MM.1S (cell line): ENCODE measurements around the gene SLC6A20.

Experiments
- DNase-seq: peaks from one replicate; pipeline ENCODE4 v3.0.0-alpha.2; 2015
- H2AFZ ChIP-seq: fragments of 300-600 bp; sonication (generic); 2 replicates; pipeline ENCODE4 v1.6.0; 2016; ENCODE audit warnings: antibody characterized with exemption, low read length
- H3F3A ChIP-seq: fragments of 300-600 bp; sonication (generic); 2 replicates; pipeline ENCODE4 v1.6.1; 2016; ENCODE audit warnings: mild to moderate bottlenecking, antibody characterized with exemption, low read length, moderate library complexity, mixed read lengths; ENCODE audit not compliant: insufficient read depth
- H3K27ac ChIP-seq: fragments of 300-600 bp; sonication (generic); 2 replicates; pipeline ENCODE4 v1.5.1; 2016; ENCODE audit warnings: mild to moderate bottlenecking, low read length
- H3K27me3 ChIP-seq: fragments of 300-600 bp; sonication (generic); replicated peaks from 2 replicates; pipeline ENCODE4 v1.6.0; 2016; ENCODE audit warnings: low read length; ENCODE audit not compliant: insufficient read depth
- H3K36me3 ChIP-seq: fragments of 300-600 bp; sonication (generic); replicated peaks from 2 replicates; pipeline ENCODE4 v1.6.1; 2016; ENCODE audit warnings: mild to moderate bottlenecking, low read length, mixed read lengths; ENCODE audit not compliant: insufficient read depth
- H3K4me1 ChIP-seq: fragments of 300-600 bp; sonication (generic); 2 replicates; pipeline ENCODE4 v1.6.1; 2016; ENCODE audit warnings: low read length, mixed read lengths
- H3K4me2 ChIP-seq: fragments of 300-600 bp; sonication (generic); 2 replicates; pipeline ENCODE4 v1.6.0; 2016; ENCODE audit warnings: low read depth, low read length
- H3K4me3 ChIP-seq: fragments of 300-600 bp; sonication (generic); 2 replicates; pipeline ENCODE4 v1.5.1; 2016; ENCODE audit warnings: low read length, mixed read lengths
- H3K79me2 ChIP-seq: fragments of 300-600 bp; sonication (generic); 2 replicates; pipeline ENCODE4 v1.6.1; 2016; ENCODE audit warnings: mixed run types, low read length, mixed read lengths
- H3K9ac ChIP-seq: fragments of 300-600 bp; sonication (generic); 2 replicates; pipeline ENCODE4 v1.6.1; 2016; ENCODE audit warnings: low read length, mixed read lengths
- H3K9me2 ChIP-seq: fragments of 300-600 bp; sonication (generic); replicated peaks from 2 replicates; pipeline ENCODE4 v1.6.1; 2016; ENCODE audit warnings: mild to moderate bottlenecking, low read length, mixed read lengths; ENCODE audit not compliant: insufficient read depth
- H3K9me3 ChIP-seq: fragments of 300-600 bp; sonication (generic); replicated peaks from 2 replicates; pipeline ENCODE4 v1.6.1; 2016; ENCODE audit warnings: mild to moderate bottlenecking, low read length, mixed read lengths; ENCODE audit not compliant: insufficient read depth
- H4K20me1 ChIP-seq: fragments of 300-600 bp; sonication (generic); 2 replicates; pipeline ENCODE4 v1.6.1; 2016; ENCODE audit warnings: mild to moderate bottlenecking, low read length, moderate library complexity, mixed read lengths; ENCODE audit not compliant: insufficient read depth
- EZH2 ChIP-seq: fragments of 300-600 bp; sonication (generic); optimal IDR thresholded peaks from 2 replicates; pipeline ENCODE3; 2017; ENCODE audit warnings: low read depth, mild to moderate bottlenecking, antibody characterized with exemption, low read length, mixed read lengths
- EZH2phosphoT487 ChIP-seq: fragments of 300-600 bp; sonication (generic); IDR thresholded peaks from 2 replicates; pipeline ENCODE4 v1.6.1; 2018; ENCODE audit warnings: antibody characterized with exemption, low read length
- TF ChIP-seq, protein P1 (sequence below): fragments of 300-600 bp; sonication (generic); IDR thresholded peaks from 2 replicates; pipeline ENCODE4 v1.5.1; 2016; ENCODE audit warnings: antibody characterized with exemption, low read length, mixed read lengths

The SLC6A20 gene

DNA sequence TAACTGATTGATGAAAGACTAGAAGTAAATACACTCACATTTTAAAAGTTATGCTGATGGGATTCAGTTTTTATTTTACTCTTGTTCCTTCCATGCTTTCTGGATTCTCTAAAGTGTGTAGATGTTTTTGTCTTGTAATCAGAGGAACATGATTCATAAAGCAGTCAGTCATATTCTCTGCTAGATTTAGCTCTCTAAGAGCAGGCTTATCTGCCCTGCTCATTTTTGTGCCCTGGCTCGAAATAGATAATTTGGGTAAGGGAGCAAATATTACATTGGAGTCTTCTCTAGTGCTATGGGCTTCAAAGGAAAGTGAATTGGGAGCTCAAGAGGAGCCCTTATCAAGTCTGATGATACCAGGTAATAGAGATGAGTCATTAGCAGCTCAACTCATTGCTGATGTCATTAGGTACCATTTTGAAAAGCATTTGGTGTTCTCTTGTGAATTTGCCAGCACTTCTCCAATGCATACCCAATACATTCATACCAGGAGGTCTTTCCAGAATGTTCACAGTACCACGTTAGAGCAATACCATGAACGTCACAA lies 79.5 kb downstream of the SLC6A20 start:
- DNase-seq: no peak

DNA sequence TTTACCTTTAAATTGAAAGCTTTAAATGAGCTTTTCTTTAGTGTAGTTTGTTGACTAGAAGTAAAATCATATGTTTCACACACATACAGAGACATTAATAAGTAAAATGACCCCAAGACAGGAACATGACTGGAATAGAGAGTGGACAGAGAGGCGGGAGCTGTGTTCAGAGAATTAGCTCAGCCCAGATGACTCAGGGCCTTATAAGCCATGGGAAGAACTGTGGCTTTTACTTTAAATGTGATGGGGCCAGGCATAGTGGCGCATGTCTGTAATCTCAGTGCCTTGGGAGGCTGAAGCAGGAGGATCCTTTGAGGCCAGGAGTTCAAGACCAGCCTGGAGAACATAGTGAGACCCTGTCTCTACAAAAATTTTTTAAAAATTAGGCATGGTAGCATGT lies 80.4 kb downstream of the SLC6A20 start:
- H4K20me1 ChIP-seq: no peaks in the 10 kb centered on the region
- TF ChIP-seq EZH2 (no peak), EZH2phosphoT487 (no peak)
- TF ChIP-seq, protein P1, sequence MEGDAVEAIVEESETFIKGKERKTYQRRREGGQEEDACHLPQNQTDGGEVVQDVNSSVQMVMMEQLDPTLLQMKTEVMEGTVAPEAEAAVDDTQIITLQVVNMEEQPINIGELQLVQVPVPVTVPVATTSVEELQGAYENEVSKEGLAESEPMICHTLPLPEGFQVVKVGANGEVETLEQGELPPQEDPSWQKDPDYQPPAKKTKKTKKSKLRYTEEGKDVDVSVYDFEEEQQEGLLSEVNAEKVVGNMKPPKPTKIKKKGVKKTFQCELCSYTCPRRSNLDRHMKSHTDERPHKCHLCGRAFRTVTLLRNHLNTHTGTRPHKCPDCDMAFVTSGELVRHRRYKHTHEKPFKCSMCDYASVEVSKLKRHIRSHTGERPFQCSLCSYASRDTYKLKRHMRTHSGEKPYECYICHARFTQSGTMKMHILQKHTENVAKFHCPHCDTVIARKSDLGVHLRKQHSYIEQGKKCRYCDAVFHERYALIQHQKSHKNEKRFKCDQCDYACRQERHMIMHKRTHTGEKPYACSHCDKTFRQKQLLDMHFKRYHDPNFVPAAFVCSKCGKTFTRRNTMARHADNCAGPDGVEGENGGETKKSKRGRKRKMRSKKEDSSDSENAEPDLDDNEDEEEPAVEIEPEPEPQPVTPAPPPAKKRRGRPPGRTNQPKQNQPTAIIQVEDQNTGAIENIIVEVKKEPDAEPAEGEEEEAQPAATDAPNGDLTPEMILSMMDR: no peak
- H2AFZ ChIP-seq: no peak overlapping the region
- no peak overlapping the region for H3K27ac ChIP-seq
- no peak for DNase-seq
- no peaks in the 10 kb centered on the region for H3K9me2 ChIP-seq
- no peak overlapping the region for H3K9ac ChIP-seq
- H3K9me3 ChIP-seq: no peaks in the 10 kb centered on the region
- no peaks in the 10 kb centered on the region for H3K4me1 ChIP-seq
- no peak overlapping the region for H3K4me2 ChIP-seq
- H3F3A ChIP-seq: no peaks in the 10 kb centered on the region
- H3K27me3 ChIP-seq: no peaks in the 10 kb centered on the region
- no peak overlapping the region for H3K4me3 ChIP-seq
- no peaks in the 10 kb centered on the region for H3K36me3 ChIP-seq
- H3K79me2 ChIP-seq: no peaks in the 10 kb centered on the region

More for the DNA sequence above, 79.5 kb downstream of the SLC6A20 start:
- no peak overlapping the region for H3K4me2 ChIP-seq
- H3K4me1 ChIP-seq: no peaks in the 10 kb centered on the region
- H3K4me3 ChIP-seq: no peak overlapping the region
- H3K9ac ChIP-seq: no peak overlapping the region
- H3K27me3 ChIP-seq: no peaks in the 10 kb centered on the region
- no peaks in the 10 kb centered on the region for H3F3A ChIP-seq
- no peaks in the 10 kb centered on the region for H3K36me3 ChIP-seq
- TF ChIP-seq, protein P1: no peak
- no peak for TF ChIP-seq EZH2
- no peak for TF ChIP-seq EZH2phosphoT487
- H3K79me2 ChIP-seq: no peaks in the 10 kb centered on the region
- no peak overlapping the region for H3K27ac ChIP-seq
- H4K20me1 ChIP-seq: no peaks in the 10 kb centered on the region
- H2AFZ ChIP-seq: no peak overlapping the region
- no peaks in the 10 kb centered on the region for H3K9me3 ChIP-seq
- no peaks in the 10 kb centered on the region for H3K9me2 ChIP-seq

DNA sequence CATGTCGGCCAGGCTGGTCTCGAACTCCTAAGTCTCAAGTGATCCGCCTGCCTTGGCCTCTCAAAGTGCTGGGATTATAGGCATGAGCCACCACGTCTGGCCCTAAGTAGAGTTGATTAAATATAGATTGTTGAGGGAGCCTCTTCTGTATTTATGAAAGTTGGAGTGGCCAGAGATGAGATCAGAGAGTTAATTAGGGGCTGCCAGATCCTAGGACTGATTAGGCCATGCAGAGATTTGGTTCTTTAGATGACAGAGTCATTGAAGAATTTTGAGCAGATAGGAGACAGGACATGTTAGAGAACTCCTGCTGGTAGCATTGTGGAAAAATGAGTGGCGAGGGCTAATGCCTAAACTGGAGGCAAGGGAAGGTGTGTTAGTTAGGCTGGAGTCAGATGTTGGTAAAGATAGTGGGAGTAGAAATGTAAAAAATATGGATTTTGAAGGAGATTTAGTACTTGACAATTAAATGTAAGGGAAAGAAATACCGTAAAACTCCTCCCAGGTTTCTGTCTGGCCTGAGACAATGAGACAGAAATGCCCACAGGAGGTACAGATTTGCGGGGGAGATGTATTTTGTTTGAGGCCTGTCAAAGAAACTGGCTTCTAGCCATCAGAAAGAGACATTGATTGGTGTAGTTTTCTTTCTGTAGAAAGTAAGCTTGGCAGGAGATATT lies 83.8 kb downstream of the SLC6A20 start:
- no peak overlapping the region for H2AFZ ChIP-seq
- TF ChIP-seq EZH2: no peak
- TF ChIP-seq, protein P1: no peak
- TF ChIP-seq EZH2phosphoT487: no peak
- peaks cover 11% of the 10 kb centered on the region; the same call in 1 of the 2 replicates for H3K36me3 ChIP-seq
- no peak overlapping the region for H3K4me3 ChIP-seq
- no peaks in the 10 kb centered on the region for H3F3A ChIP-seq
- H3K79me2 ChIP-seq: 0 out of 2 replicates have a peak, but pooled peaks cover 2% of the 10 kb centered on the region
- H3K27ac ChIP-seq: no peak overlapping the region
- no peak overlapping the region for H3K9ac ChIP-seq
- no peaks in the 10 kb centered on the region for H3K27me3 ChIP-seq
- no peaks in the 10 kb centered on the region for H4K20me1 ChIP-seq
- DNase-seq: no peak
- H3K9me2 ChIP-seq: no peaks in the 10 kb centered on the region
- no peaks in the 10 kb centered on the region for H3K4me1 ChIP-seq
- no peaks in the 10 kb centered on the region for H3K9me3 ChIP-seq
- no peak overlapping the region for H3K4me2 ChIP-seq
